Measurements from ENCODE around the gene SMOC1. TPM values are rescaled to one million over a fixed set of nuclear protein-coding genes. Genes with fewer than 3 reads are reported as not detected.

The SMOC1 gene
- total RNA-seq, 1 experiment from 2014 or later: 0.14 TPM

- H3K9me3 Mint-ChIP-seq (ENCODE audit: unreplicated experiment): no peaks in the 10 kb centered on the region
- intact Hi-C loops (cut with micrococcal nuclease; ENCODE audit: unreplicated experiment): no loop called here
- ChIA-PET CTCF (no interaction called here), POLR2A (no interaction called here)
- Histone ChIP-seq H3K9me3 (no peaks in the 10 kb centered on the region), H3K4me3 (ENCODE audit: low read depth, low read length) (no peak overlapping the region), H3K36me3 (ENCODE audit: control insufficient read depth, insufficient read depth, low read length) (no peaks in the 10 kb centered on the region), H3K27me3 (replicated peaks; ENCODE audit: control insufficient read depth, insufficient read depth, low read length) (no peaks in the 10 kb centered on the region), H3K4me1 (no peaks in the 10 kb centered on the region)
- no peak overlapping the region for H3K4me3 Mint-ChIP-seq (ENCODE audit: unreplicated experiment)
- no peaks in the 10 kb centered on the region for H3K27me3 Mint-ChIP-seq (ENCODE audit: insufficient read depth, unreplicated experiment)
- no peaks in the 10 kb centered on the region for H3K36me3 Mint-ChIP-seq (ENCODE audit: insufficient read depth, unreplicated experiment)
- H3K4me1 Mint-ChIP-seq (ENCODE audit: low read depth, unreplicated experiment): no peaks in the 10 kb centered on the region
- BruUV-seq (replicated peaks): no TSS peak
- no peak for TF ChIP-seq CTCF (IDR thresholded peaks at IDR 0.05; ENCODE audit: insufficient read depth in 1 of 2, low read depth in 1 of 2, low read length in 1 of 2, severe bottlenecking in 1 of 2, unreplicated experiment in 1 of 2)
- H3K27ac Mint-ChIP-seq (ENCODE audit: unreplicated experiment): no peak overlapping the region
- DNase-seq: no peak
Observed at GRCh38 chr14:69910871-69911270, 31.7 kb downstream of the SMOC1 start.

DNA sequence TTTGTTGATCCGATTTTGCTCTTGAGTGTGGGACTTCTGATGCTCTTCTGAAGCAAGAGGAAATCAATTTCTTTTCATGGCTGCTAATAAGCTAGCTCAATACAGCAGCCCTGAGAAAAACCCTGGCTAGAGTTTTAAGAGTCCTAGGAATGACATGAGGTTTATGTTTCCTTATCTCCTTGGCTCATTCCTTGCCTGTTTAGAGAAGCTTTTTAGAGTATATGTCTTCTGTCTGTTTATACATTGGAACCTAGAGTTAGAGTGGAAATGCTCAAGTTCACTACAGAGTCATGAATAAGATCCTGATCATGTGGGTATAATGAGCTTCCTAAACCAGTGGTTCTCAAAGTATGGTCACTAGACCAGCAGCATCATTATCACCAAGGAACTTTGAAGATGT, 34.5 kb downstream of the SMOC1 start:
- Histone ChIP-seq H3K4me1 (no peaks in the 10 kb centered on the region), H3K4me3 (ENCODE audit: low read depth, low read length) (no peak overlapping the region), H3K36me3 (ENCODE audit: control insufficient read depth, insufficient read depth, low read length) (no peaks in the 10 kb centered on the region), H3K9me3 (no peaks in the 10 kb centered on the region), H3K27me3 (replicated peaks; ENCODE audit: control insufficient read depth, insufficient read depth, low read length) (no peaks in the 10 kb centered on the region)
- POLR2A ChIA-PET: no interaction called here
- CTCF ChIA-PET: no interaction called here
- no TSS peak for BruUV-seq (replicated peaks)
- no peaks in the 10 kb centered on the region for H3K36me3 Mint-ChIP-seq (ENCODE audit: insufficient read depth, unreplicated experiment)
- H3K9me3 Mint-ChIP-seq (ENCODE audit: unreplicated experiment): no peaks in the 10 kb centered on the region
- TF ChIP-seq CTCF (IDR thresholded peaks at IDR 0.05; ENCODE audit: insufficient read depth in 1 of 2, low read depth in 1 of 2, low read length in 1 of 2, severe bottlenecking in 1 of 2, unreplicated experiment in 1 of 2): no peak
- H3K27me3 Mint-ChIP-seq (ENCODE audit: insufficient read depth, unreplicated experiment): no peaks in the 10 kb centered on the region
- no peaks in the 10 kb centered on the region for H3K4me1 Mint-ChIP-seq (ENCODE audit: low read depth, unreplicated experiment)
- DNase-seq: no peak
- H3K27ac Mint-ChIP-seq (ENCODE audit: unreplicated experiment): no peak overlapping the region
- intact Hi-C loops (cut with micrococcal nuclease; ENCODE audit: unreplicated experiment): no loop called here
- H3K4me3 Mint-ChIP-seq (ENCODE audit: unreplicated experiment): no peak overlapping the region

- no peak overlapping the region for H3K4me3 Mint-ChIP-seq (ENCODE audit: unreplicated experiment)
- no peaks in the 10 kb centered on the region for H3K9me3 Mint-ChIP-seq (ENCODE audit: unreplicated experiment)
- H3K36me3 ChIP-seq (ENCODE audit: control insufficient read depth, insufficient read depth, low read length): no peaks in the 10 kb centered on the region
- H3K4me3 ChIP-seq (ENCODE audit: low read depth, low read length): no peak overlapping the region
- POLR2A ChIA-PET: no interaction called here
- CTCF ChIA-PET: interaction anchor here (1.1 kb wide), 1 partner anchor 112 kb away, joined by 3 read pairs; no protein-coding TSS in a partner anchor
- intact Hi-C loops (cut with micrococcal nuclease; ENCODE audit: unreplicated experiment): no loop called here
- DNase-seq: no peak
- H3K4me1 Mint-ChIP-seq (ENCODE audit: low read depth, unreplicated experiment): no peaks in the 10 kb centered on the region
- no peak for TF ChIP-seq CTCF (IDR thresholded peaks at IDR 0.05; ENCODE audit: insufficient read depth in 1 of 2, low read depth in 1 of 2, low read length in 1 of 2, severe bottlenecking in 1 of 2, unreplicated experiment in 1 of 2)
- H3K4me1 ChIP-seq: no peaks in the 10 kb centered on the region
- H3K27me3 ChIP-seq (replicated peaks; ENCODE audit: control insufficient read depth, insufficient read depth, low read length): no peaks in the 10 kb centered on the region
- no peak overlapping the region for H3K27ac Mint-ChIP-seq (ENCODE audit: unreplicated experiment)
- no peaks in the 10 kb centered on the region for H3K27me3 Mint-ChIP-seq (ENCODE audit: insufficient read depth, unreplicated experiment)
- H3K9me3 ChIP-seq: no peaks in the 10 kb centered on the region
- no peaks in the 10 kb centered on the region for H3K36me3 Mint-ChIP-seq (ENCODE audit: insufficient read depth, unreplicated experiment)
- BruUV-seq (replicated peaks): no TSS peak
Observed at GRCh38 chr14:69916396-69916795, 37.2 kb downstream of the SMOC1 start.

Measured in Caco-2 (cell line).